Midbrain (tissue), 1 donor: Measurements from ENCODE around the gene MMAB.

Experiments used
- DNase-seq: peaks from one replicate; lab custom pipeline; 2025; lab: John Stamatoyannopoulos, UW

MMAB gene

DNA sequence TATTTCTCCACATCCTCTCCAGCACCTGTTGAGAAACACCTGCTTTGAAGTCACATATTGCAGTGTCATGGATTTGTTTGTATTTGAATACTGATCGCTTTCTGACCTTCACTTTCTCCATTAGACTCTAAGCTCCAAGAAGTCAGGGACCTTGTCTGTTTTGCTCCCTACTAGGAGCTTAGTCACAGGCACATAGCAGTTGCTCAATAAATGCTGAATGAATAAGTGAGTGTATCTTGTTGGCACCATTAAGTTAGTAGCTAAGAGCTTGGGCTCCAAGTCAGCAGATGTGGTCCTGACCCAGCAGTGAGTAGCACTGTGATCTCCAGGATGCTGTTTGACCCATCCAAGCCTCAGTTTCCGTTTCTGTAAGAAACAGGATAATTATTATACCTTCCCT lies 10.4 kb upstream of the MMAB start:
- no peak for DNase-seq

DNA sequence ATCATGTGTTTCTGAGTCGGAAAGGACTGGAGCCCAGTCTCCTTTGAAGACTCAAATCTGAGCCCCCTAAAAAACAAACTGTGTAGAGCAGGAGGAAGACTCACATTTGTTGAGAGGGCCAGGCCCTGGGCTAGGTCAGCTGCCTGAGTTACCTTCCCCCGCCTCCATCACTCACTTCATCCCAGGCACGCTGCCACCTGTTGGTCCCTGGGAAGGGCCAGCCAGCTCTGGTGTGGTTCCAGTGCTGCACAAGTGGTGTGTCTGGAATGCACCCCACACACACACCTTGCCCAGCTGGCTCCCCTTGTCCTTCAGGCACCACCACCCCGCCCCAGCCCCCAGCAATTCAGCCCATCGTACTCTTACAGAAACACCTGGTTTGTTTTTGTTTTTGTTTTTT lies 9.3 kb upstream of the MMAB start:
- no peak for DNase-seq

DNA sequence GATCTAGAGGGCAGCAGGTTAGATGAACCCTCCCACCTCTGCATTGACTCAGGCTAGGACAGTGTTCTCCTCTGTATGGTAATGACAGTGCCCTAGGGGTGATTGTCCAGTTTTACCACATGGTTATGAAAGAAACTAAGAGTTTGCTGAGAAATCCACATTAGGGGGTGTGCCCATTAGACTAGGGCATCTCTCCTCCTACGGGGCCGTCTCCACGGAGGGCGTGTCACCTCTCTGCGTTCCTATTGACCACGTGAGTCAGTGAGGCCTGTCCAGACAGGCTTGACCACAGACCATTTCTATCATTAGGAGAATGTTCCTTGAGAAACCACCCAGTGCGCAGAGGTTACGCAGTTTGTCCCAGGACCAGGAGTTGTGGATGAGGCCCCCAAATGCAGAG lies 8.6 kb upstream of the MMAB start:
- DNase-seq = no peak

DNA sequence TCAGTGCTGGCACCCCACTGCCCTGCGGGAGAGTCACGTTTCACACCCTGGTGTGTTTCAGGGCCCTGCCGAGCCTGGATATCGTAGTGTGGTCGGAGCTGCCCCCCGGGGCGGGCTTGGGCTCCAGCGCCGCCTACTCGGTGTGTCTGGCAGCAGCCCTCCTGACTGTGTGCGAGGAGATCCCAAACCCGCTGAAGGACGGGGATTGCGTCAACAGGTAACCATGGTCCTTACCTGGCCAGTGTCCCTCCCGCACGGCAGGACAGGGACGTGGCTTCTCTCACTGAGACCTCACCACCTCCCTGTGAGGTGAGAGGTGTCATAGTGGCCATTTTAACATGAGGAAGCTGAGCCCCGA lies 8.0 kb upstream of the MMAB start:
- DNase-seq = no peak

DNA sequence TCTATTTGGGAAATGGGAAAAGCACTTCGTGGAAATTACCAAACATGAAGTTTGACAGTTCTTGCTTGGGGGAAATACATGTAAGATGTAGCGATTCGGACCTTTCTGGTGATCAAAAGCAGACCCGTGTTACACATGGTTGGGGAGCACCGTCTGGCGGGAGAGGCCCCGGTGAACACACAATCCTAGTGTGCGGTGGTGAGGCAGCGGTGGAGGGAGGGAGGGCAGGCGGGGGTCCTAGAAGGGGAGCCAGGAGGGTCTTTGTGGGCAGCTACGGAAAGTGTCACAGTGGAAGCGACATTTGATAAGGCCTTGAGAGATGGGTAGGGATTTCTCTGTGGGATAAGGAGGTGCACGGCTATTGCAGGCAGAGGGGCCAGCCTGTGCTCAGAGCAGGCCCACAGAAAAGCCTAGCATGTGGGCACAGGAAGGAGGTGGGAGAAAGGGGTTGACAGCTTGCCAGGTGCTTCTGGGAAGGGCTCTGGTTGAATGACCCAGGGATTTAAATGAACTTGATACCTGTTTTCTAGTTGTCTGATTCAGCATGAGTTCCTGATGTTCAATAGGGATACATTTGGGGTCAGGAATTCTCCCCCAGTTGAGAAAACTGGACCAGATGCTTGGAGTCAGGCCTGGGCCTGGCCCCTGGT lies 7.5 kb upstream of the MMAB start:
- DNase-seq = no peak

DNA sequence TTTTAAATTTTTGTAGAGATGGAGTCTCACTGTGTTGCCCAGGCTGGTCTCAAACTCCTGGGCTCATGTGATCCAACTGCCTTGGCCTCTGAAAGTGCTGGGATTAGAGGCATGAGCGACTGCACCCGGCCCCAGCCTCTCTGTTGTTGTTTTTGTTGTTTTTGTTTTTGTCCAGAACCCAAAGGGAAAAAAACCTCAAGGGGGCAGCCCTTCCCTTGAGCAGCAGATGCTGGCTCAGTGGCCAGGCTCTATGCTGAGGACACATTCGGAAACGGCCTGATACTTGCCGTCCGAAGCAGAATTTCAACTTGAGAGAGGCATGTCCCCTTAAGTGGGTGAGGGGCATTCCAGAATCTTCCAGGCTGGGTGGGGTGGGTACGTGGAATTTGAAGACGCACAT lies 7.0 kb upstream of the MMAB start:
- peak; percentile 5 for DNase-seq

DNA sequence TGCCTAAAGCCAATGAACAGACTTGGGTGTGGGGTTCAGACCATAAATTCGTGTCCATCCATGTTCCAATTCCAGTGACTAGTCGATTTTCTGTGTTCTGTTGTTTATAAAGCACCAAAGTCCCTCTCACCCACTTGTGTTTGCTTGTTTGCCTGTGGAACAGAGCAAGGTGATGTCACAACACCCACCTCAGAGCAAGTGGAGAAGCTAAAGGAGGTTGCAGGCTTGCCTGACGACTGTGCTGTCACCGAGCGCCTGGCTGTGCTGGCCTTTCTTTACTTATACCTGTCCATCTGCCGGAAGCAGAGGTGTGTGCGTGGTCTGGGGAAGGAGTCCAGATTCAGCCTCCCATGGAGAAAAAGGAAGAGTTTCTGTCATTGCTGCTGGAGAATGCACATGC lies 6.3 kb upstream of the MMAB start:
- DNase-seq = no peak

DNA sequence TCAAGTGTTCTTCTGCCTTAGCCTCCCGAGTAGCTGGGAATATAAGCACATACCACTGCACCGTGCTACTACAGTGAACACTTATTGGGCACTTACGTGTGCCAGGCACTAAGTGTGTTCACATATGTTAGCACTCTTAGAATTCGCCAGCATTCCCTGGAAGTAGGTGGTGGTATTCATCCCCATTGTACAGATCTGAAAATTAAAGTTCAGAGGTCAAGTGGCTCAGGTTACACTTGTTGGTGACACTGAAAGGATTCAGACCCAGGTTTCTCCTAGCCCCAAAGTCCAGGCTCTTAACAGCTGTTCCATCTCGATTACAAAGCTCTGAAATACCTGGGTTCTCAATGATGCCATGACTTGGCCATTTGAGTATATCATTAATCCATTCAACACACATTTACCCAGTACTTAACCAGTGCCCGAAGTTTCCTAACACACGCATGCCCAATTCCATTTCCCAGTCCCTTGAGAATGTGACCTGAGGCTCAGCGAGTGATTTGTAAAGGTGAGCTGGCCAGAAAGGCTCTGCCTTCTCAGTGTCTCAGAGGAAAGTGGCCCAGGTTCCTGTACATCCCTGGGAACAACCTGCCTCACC lies 5.1 kb upstream of the MMAB start:
- no peak for DNase-seq

DNA sequence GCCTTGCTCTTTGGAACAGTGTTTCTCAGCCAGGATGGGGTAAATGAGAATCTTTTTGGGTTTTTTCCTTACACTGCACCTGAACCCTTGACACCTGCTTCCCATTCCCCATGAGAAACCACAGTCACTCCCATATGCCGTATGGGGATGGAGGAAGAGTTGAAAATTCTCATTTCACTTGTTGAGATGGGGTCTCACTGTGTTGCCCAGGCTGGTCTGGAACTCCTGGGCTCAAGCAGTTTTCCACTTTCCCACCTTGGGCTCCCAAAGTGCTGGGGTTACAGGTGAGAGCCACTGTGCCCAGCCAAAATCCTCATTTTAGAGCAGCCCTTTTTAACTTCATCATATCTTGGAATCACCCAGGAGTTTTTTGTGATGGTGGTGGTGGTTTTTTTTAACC lies 4.0 kb upstream of the MMAB start:
- no peak for DNase-seq

DNA sequence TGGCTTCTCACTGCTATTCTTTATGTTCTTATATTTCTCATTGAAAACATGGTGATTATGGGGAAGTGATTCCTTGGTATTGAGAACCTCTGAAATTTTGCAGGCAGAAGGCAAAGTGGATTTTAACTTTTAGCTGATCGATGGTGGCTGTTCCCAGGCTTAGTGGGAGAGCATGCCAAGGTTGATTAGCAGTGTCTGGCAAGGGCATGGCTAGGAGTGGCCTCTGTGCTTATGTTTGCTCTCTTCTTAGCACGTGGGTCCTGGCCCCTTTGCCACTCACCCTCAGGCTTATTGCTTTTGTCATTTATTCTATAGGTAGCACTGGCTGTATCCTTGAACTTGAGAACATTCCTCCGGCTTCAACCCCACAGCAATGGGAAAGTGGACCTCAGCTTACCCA lies 2.4 kb upstream of the MMAB start:
- no peak for DNase-seq

DNA sequence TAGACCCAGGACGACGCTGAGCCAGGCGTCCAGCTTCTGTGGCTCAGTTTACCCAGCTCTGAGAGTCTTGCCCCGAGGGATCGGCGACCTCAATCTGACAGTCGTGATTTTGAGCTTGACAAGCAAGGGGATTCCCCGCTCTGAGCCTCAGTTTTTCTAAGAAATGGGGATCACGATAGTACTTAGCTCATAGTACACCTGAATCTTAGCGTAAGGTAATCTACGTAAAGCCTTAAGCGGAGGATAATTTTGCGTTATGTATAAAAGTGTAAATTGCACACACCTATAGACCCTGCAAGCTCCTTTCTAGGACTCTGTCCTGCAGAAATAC lies 575 bp upstream of the MMAB start:
- no peak for DNase-seq

DNA sequence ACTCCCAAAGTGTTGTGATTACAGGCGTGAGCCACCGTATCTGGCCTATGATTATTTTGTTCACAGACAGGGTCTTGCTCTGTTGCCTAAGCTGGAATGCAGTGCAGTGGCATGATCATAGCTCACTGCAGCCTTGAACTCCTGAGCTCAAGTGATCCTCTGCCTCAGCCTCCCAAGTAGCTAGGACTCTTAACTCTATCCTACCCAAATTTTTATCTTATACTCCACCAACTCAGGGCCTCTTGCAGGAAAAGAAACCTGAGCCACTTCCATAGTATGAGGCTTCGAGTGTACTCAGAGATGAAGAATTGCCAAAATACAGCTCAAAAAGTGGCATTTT lies 828 bp downstream of the MMAB start:
- no peak for DNase-seq

DNA sequence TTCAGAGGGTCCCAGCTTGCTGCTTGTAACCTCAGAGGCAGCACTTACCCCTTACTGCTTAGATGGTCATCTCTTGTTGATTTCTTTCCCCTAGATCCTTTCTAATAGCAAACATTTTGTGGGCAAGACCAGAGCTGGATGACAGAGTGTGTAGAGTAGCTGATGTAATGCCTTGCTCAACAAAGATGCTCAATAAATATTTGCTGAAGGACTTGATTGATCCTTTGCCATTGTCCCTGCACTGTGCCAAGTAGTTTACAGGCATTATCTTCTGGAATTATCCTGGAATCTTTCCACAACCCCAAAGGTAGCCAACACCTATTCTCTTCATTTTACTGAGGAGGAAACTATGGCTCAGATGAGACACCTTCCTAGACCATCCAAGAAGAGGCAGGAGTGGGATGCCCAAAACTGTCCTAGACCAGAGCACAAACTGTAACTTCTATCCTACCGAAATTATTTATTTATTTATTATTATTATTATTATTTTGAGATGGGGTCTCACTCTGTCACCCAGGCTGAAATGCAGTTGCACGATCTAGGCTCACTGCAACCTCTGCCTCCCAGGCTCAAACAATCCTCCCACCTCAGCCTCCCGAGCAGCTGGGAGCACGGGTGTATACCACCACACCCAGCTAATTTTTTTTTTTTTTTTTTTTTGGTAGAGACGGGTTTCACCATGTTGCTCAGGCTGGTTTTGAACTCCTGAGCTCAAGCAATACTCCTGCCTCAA lies 1.4 kb downstream of the MMAB start:
- no peak for DNase-seq

DNA sequence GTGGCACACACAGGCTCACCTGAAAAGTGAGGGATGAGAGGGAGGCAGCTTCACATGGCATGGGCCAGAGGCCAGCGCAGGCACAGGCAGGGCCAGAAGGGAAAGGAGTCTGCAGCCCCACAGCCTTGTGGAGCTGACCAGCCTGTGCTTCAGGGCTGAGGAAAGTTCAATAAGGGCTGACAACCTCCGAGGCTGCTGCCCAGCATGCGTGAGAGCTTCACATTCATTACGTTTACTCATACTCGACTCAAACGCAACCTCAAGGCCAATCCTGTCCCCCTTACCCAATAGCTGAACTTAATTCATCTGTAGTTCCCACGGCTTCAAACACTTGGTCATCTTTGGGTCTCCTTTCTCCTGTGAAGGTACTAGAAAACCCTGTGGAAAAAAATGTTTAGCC lies 4.8 kb downstream of the MMAB start:
- no peak for DNase-seq

DNA sequence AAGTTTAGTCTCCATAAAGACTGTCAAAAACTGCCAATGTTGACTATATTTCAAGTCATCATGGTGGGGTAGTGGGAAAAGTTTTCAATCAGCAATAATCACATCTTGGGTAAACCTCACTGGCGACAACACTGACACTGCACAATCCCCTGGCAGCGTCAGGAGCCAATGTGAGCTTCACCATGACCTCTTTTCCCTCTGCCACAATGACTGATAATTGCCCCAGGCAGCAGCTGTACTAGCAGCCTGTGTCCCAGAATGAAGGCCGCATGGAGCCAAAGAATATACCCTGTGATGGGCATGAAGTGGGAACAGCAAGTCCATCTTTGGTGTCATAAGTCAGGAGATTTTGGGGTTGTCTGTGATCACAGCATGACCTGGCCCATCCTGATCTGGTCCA lies 5.3 kb downstream of the MMAB start:
- no peak for DNase-seq

DNA sequence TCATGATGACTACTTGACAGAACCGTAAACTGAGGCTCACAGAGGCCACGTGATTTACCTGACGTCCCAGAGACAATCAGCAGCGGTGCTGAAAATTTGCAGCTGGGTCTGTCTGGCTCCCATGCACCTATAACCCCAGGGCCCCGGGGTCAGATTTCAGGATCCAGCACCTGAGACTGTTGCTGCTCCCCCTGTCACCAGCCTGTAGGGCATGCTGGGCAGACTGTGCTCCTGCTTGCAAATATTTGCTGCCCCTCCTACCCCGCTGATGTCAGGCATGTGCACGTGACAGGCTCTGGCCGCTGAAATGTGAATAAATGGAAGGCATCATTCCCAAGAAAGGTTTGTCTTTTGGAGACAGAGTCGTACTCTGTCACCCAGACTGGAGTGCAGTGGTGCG lies 6.0 kb downstream of the MMAB start:
- DNase-seq = no peak

DNA sequence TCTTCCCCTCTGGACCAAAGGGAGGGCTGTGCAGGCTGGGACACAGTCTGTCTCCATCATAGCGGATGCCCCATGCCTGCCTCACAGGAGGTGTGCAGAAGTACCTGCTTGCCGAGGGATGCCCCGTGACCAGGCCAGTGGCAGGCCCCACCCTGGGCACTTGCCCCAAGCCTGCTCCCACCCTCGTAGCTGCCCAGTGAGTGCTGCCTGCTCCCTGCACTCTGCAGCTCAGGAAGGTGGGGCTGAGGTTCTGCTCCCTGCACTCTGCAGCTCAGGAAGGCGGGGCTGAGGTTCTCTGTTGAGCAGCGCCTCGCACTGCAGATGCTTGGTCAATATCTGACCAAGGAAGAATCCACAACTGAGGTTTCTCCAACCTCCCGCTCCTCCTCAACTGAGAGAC lies 6.9 kb downstream of the MMAB start:
- DNase-seq = no peak

DNA sequence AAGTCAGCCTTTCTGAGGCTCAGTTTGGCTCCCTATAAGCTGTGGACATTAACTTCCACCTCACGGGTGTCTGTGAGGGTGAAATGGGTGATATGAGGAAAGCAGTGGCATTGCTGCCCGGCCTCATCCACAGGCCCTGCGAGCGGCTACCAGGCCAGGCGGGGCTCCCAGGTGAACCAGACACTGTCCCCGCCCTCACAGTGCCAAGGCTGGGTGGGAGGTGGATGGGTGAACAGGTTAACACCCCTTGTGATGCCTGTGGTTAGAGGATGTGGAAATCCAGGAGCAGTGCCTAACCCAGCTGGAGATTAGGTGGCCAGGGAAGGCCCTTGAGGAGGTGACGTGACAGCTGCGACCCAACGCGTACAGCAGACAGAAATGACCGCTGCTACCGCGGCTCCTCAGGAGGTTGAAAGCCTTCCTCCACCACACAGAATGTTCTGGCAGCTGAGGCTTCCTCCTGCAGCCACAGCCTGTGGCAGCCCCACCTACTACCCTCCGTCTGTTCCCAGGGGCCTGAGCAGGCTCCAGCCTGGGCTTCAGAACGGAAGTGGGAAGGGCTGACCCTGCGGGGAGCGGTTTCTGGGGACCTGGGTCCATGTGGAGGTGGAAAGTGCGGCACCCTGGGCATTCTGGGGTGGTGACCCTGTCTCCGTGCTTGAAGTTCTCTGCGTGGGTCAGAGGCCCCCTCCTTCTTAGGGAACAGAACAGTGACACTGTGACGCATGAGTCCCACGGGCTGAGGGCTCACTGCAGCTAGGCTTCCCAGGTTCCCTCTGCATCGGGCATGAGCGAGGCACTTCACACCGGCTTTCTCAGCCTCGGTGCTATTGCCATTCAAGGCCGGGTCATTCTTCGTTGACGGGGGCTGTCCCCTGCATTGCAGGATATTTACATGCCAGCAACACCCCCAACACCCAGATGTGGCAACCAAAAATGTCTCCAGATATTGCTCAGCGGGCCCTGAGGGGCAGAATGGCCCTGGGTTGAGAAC lies 9.7 kb downstream of the MMAB start:
- no peak for DNase-seq

DNA sequence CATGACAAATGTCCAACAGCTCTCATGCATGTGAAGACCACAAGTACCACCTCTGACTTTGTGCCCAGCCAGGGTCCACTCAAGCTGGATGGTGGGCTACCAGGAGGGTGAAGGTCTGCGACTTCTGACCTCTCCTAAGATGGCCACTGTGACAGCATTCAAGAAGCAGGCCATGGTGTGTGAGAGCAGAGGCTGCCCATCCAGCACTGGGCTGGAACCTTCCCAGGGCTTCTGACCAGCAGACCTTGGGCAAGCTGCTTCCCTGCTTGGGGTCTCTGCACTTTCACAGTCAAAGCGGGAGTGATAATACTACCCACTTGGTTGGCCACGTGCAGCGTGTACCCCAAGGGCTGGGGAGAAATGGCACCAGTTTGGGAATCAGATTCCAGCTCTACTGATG lies 10.4 kb downstream of the MMAB start:
- DNase-seq = no peak

DNA sequence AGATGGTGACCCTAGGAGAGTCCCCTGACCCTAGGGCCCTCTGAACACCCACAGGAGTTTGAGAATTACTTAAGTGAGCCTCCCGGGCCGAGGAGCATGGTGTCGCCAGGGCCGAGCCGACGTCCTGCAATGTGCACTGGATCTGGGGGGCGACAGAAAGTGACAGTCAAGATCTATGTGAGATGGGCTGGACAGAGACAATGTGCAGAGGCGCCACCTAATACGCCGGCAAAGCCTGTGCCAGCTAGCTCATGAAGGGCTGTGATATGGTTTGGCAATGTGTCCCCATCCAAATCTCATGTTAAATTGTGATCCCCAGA lies 11.6 kb downstream of the MMAB start:
- DNase-seq = no peak

DNA sequence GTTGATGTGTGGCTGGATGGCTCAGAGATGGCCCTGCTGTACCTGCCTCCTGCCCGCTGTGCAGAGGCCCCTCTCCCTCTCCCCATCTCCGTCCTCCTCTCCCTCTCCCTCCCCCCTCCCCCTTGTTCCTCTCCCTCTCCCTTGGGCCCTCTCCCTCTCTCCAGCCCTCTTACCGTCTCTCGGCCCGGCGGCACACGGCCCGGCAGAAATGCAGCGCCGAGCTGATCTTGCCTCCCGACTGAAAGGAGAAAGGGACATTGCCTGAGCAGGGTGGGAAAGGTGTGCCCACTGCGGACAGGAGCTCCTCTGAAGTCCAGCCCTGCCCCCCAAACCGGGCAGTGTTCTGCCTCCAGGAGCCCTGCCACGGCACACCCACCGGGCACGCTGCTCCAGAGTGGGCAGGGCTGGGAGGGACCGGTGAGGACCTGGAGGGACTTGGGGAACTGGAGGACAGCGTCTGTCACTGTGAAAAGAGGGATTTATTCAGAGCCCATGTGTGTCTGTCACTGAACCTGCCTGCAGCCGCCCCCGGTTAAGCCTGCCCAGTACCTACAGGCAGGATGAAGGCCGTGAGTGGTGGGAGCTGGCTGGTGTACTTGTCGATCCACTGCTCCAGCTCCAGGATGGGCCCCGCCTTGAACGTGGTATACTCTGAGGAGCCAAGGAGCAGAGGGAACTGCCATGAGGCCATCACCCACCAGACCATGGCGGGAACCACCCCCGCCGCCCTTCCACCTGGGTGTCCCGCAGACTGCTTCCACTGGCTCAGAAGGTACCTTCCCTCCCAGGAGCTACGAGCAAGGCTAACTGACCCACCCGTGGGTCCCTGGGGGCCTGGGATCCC lies 12.2 kb downstream of the MMAB start:
- no peak for DNase-seq

DNA sequence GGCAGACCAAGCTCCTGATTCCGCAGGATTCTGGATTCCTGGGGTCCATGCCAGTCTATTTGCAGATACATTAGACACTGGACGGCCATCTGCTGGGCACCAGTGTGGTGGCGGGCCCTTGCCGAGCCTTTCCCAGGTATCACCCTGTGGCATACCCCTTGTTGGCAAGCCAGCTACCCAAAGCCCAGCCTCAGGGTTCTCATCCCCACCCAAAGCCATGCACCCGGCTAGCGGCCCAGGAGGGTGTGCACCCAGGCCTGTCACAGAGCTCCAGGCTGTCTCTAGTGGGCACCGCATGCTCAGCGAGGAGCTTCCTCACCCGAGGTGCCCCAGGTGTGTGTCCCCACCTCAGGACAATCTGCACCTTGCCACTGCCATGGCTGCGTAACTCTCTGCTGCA lies 13.7 kb downstream of the MMAB start:
- no peak for DNase-seq
